Natural killer cell (primary cell): ENCODE measurements around the gene SNX24. TPM values are rescaled to one million over a fixed set of nuclear protein-coding genes. Genes with fewer than 3 reads are reported as not detected.
A peak's percentile ranks its signal among the peaks of the same experiment; 100 is the strongest.

Experiments
- ATAC-seq, 3 donors: fragments of 150-1000 bp in 2 of 3; fragments of 200-7000 bp in 1 of 3; cut with Tn5 transposase; 1 replicate in 1 of 3; 2 replicates in 2 of 3; pipeline ENCODE4 v1.10.0; 2021; ENCODE audit warnings: mild to moderate bottlenecking in 2 of 3, moderate library complexity in 2 of 3
- DNase-seq, 2 donors: peaks; one replicate each; pipeline versions ENCODE4 v3.0.0 to v3.0.0-alpha.2; 2013 to 2021; ENCODE audit warnings: mixed read lengths in 1 of 2
- H3K27ac ChIP-seq: one replicate; pipeline ENCODE4 v1.5.1; 2013; ENCODE audit warnings: mild to moderate bottlenecking, low read length
- H3K27me3 ChIP-seq: one replicate; pipeline ENCODE4 v1.6.1; 2013; ENCODE audit warnings: low read length; ENCODE audit not compliant: control insufficient read depth, insufficient read depth
- H3K36me3 ChIP-seq: one replicate; pipeline ENCODE4 v1.6.1; 2013; ENCODE audit warnings: low read length; ENCODE audit not compliant: control insufficient read depth, insufficient read depth
- H3K4me1 ChIP-seq: one replicate; pipeline ENCODE4 v1.6.1; 2013; ENCODE audit warnings: low read length; ENCODE audit not compliant: control insufficient read depth, insufficient read depth
- H3K4me3 ChIP-seq: one replicate; pipeline ENCODE4 v1.5.1; 2013; ENCODE audit warnings: low read length
- H3K9me3 ChIP-seq: one replicate; pipeline ENCODE4 v1.6.1; 2013; ENCODE audit warnings: low read length; ENCODE audit not compliant: control insufficient read depth, insufficient read depth
- H3K27ac Mint-ChIP-seq, 2 donors: one replicate each; pipeline ENCODE4 v1.8.0; 2022; ENCODE audit warnings: mild to moderate bottlenecking in 2 of 2, mixed read lengths in 2 of 2, moderate library complexity in 1 of 2
- H3K27me3 Mint-ChIP-seq, 2 donors: one replicate each; pipeline ENCODE4 v1.8.0; 2022; ENCODE audit warnings: low read depth in 2 of 2, mixed read lengths in 2 of 2
- H3K36me3 Mint-ChIP-seq: one replicate; pipeline ENCODE4 v1.8.0; 2022; ENCODE audit warnings: mixed read lengths
- H3K4me1 Mint-ChIP-seq, 2 donors: one replicate each; pipeline ENCODE4 v1.8.0; 2022; ENCODE audit warnings: mixed read lengths in 2 of 2
- H3K4me3 Mint-ChIP-seq: one replicate; pipeline ENCODE4 v1.8.0; 2022; ENCODE audit warnings: mild to moderate bottlenecking, moderate library complexity, mixed read lengths
- H3K9me3 Mint-ChIP-seq, 2 donors: one replicate each; pipeline ENCODE4 v1.8.0; 2022; ENCODE audit warnings: mixed read lengths in 2 of 2
- WGBS: methylation state at CpG from one replicate; pipeline ENCODE4 v1.1.7; 2013; ENCODE audit warnings: missing lambda C conversion rate; ENCODE audit not compliant: insufficient coverage; 5-methylcytosine and 5-hydroxymethylcytosine counted together
- intact Hi-C: fragments of 100-400 bp; cut with micrococcal nuclease; formaldehyde crosslinking; loops from one replicate; pipeline ENCODE4 v1.14.2; 2022
- total RNA-seq, 4 donors: library from RNA; stranded (reverse); fragments of 120-200 nt in 1 of 4; gene quantifications; one replicate each; pipeline versions ENCODE4 v1.2.3 to v1.2.4, GENCODE V29; 2013 to 2022
- TF ChIP-seq, protein P1 (sequence below): fragments of 200-600 bp; IDR thresholded peaks from one replicate; pipeline ENCODE4 v1.8.0; 2022; ENCODE audit warnings: antibody characterized with exemption

The SNX24 gene, protein sequence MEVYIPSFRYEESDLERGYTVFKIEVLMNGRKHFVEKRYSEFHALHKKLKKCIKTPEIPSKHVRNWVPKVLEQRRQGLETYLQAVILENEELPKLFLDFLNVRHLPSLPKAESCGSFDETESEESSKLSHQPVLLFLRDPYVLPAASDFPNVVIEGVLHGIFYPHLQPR
- total RNA-seq, result 1 to 10 TPM; 3.6 to 5.2 (median 3.7) TPM
- total RNA-seq (2013), result 7.9 TPM

DNA sequence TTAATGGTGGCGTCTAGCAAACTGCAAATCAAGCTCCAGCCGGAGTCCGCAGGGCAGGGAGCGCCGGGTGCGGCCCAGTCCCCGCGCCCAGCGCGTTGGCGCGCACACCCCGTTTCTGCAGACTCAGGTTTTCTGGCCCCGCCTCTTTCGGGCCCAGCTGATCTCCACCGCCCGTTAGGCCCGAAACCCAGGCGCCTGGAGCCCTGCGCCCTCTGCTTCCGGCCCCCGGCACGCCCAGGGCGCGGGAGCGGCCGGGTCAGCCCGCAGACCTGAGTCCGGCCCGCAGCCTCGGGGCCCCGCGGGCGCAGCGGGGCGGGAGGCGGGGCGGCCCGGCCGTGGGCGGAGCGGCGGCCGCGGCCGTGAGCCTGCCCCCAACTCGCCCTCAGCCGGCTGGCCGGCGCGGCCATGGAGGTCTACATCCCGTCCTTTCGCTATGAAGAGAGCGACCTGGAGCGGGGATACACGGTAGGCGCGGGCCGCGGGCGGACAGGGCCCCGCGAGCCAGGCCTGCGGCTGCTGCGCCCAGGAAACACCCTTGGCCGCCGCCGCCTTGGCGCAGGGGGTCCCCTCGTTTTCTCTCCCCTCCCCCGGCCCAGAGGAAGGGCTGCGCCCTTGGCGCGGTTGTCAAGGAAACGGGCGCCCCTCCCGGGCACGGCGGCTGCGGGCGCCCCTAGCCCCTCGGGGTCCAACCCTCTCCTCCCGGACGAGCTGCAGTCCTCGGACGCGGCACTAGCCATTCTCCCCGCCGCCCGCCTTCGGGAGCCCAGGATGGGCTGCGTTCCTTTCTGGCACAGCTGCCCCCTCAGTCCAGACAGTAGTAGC lies at the start of gene SNX24:
TSS of gene SNX24 (plus strand) at position 385 of the 822 bp plus-strand sequence. CDS start at position 406, 21 bp downstream.
- Histone ChIP-seq H3K4me1 (peaks cover 20% of the 10 kb centered on the region), H3K27ac (peak within 1 kb of the TSS; percentile 75), H3K27me3 (no peaks in the 10 kb centered on the region), H3K36me3 (no peaks in the 10 kb centered on the region), H3K9me3 (no peaks in the 10 kb centered on the region), H3K4me3 (peak within 1 kb of the TSS; percentile 70)
- H3K27me3 Mint-ChIP-seq, result peaks cover 0 to 4% of the 10 kb centered on the region in 2 donors
- DNase-seq (peak; percentile 68 to 84), ATAC-seq (peak; percentile 83 to 89 (median 87))
- peak within 1 kb of the TSS; percentile 81 for H3K27ac Mint-ChIP-seq
- peaks cover 13 to 29% of the 10 kb centered on the region in 2 donors for H3K4me1 Mint-ChIP-seq
- TF ChIP-seq, protein P1, sequence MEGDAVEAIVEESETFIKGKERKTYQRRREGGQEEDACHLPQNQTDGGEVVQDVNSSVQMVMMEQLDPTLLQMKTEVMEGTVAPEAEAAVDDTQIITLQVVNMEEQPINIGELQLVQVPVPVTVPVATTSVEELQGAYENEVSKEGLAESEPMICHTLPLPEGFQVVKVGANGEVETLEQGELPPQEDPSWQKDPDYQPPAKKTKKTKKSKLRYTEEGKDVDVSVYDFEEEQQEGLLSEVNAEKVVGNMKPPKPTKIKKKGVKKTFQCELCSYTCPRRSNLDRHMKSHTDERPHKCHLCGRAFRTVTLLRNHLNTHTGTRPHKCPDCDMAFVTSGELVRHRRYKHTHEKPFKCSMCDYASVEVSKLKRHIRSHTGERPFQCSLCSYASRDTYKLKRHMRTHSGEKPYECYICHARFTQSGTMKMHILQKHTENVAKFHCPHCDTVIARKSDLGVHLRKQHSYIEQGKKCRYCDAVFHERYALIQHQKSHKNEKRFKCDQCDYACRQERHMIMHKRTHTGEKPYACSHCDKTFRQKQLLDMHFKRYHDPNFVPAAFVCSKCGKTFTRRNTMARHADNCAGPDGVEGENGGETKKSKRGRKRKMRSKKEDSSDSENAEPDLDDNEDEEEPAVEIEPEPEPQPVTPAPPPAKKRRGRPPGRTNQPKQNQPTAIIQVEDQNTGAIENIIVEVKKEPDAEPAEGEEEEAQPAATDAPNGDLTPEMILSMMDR, result no peak
- no peaks in the 10 kb centered on the region for H3K9me3 Mint-ChIP-seq
- under 1% methylated on average over 92 of the region's 92 CpGs for WGBS
- intact Hi-C loops, result loop anchor here (1.0 kb wide), 1 partner anchor 70 kb away; the partner anchor contains the start of gene SNX2
- no peaks in the 10 kb centered on the region for H3K36me3 Mint-ChIP-seq
- H3K4me3 Mint-ChIP-seq, result peak within 1 kb of the TSS; percentile 93

DNA sequence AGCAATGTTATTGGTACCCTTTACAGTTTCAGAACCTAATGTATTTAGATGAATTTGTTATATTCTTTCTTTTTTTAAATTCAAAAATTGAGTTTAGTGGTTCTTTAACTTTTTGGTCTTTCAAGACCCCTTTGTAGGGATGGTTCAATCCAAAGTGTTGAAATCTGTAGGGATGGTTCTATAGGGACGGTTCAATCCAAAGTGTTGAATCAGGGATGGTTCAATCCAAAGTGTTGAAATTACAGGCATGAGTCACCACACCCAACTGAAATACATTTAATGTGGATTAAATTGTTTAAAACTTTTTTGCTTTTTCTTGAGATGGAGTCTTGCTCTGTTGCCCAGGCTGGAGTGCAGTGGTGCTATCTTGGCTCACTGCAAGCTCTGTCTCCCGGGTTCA lies 39.9 kb upstream of the SNX24 start:
- TF ChIP-seq, protein P1, result no peak
- DNase-seq (no peak), ATAC-seq (no peak)
- peaks cover 57% of the 10 kb centered on the region for H3K36me3 ChIP-seq
- H3K27me3 Mint-ChIP-seq, result no peaks in the 10 kb centered on the region
- no peaks in the 10 kb centered on the region for H3K27me3 ChIP-seq
- no peaks in the 10 kb centered on the region for H3K4me1 ChIP-seq
- H3K4me3 Mint-ChIP-seq, result no peak overlapping the region
- no peak overlapping the region for H3K27ac Mint-ChIP-seq
- H3K4me3 ChIP-seq, result no peak overlapping the region
- H3K27ac ChIP-seq, result no peak overlapping the region
- intact Hi-C loops, result no loop called here
- H3K36me3 Mint-ChIP-seq, result peaks cover 9% of the 10 kb centered on the region
- no peaks in the 10 kb centered on the region for H3K9me3 ChIP-seq
- H3K9me3 Mint-ChIP-seq, result no peaks in the 10 kb centered on the region
- H3K4me1 Mint-ChIP-seq, result no peaks in the 10 kb centered on the region
- WGBS, result 100% methylated on average over 2 of the region's 2 CpGs

DNA sequence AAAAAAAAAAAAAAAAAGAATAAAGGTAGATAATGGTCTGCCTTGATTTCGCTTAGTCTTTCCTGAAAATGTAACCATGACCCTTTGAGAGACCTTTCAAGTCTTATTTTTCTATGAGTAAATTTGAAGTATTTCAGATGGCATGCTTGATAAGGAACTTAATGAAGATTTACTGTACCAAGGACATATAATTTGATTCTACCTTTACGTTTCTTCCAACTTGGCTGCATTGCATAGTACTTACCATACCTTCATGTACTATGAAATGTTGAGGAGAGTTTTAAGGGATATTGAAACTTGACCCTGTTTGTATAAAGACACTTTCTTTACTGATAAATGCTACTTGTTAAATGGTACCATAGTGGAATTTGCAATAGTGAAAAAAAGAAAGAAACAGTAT lies 35.0 kb upstream of the SNX24 start:
- ATAC-seq, result no peak
- H3K9me3 ChIP-seq, result no peaks in the 10 kb centered on the region
- Mint-ChIP-seq H3K4me1 (no peaks in the 10 kb centered on the region), H3K36me3 (no peaks in the 10 kb centered on the region), H3K9me3 (no peaks in the 10 kb centered on the region), H3K4me3 (no peak overlapping the region), H3K27ac (no peak overlapping the region), H3K27me3 (no peaks in the 10 kb centered on the region)
- 100% methylated on average over 1 of the region's 2 CpGs for WGBS
- TF ChIP-seq, protein P1, result no peak
- H3K36me3 ChIP-seq, result peaks cover 32% of the 10 kb centered on the region
- intact Hi-C loops, result no loop called here
- no peak overlapping the region for H3K4me3 ChIP-seq
- H3K27me3 ChIP-seq, result no peaks in the 10 kb centered on the region
- H3K4me1 ChIP-seq, result no peaks in the 10 kb centered on the region
- no peak overlapping the region for H3K27ac ChIP-seq
- DNase-seq, result no peak
